Epithelial cell of proximal tubule (primary cell): Measurements from ENCODE around the gene CCZ1B. TPM values are rescaled to one million over a fixed set of nuclear protein-coding genes. Genes with fewer than 3 reads are reported as not detected.
"Not testable (repeated sequence)": the region's sequence is repeated elsewhere in the genome, so short reads cannot be mapped to it uniquely, and the experiment has no call there.

ENCODE experiments used
- DNase-seq: peaks from one replicate; pipeline ENCODE4 v3.0.0-alpha.2; 2011; ENCODE audit warnings: low read depth
- H3K4me3 ChIP-seq: 2 replicates; pipeline ENCODE4 v1.5.1; 2011; ENCODE audit warnings: low read depth, mild to moderate bottlenecking, low read length
- total RNA-seq: library from RNA; depleted of rRNA; stranded (reverse); fragments of >200 nt; gene quantifications from 2 replicates; pipeline ENCODE4 v1.2.3, GENCODE V29; 2015

Gene CCZ1B
- total RNA-seq, 1 donor from 2014 or later = 64.3 TPM

GRCh38 chr7:6798047-6798446 lies 28.0 kb downstream of the CCZ1B start:
- H3K4me3 ChIP-seq, DNase-seq: not testable (repeated sequence)

- H3K4me3 ChIP-seq, DNase-seq: not testable (repeated sequence)
Measured at GRCh38 chr7:6797218-6797617, 28.9 kb downstream of the CCZ1B start.

GRCh38 chr7:6794276-6794675 lies 31.8 kb downstream of the CCZ1B start:
- not testable (repeated sequence) for H3K4me3 ChIP-seq, DNase-seq

- peak; percentile 2 for DNase-seq
Measured at GRCh38 chr7:6792113-6792872, 33.8 kb downstream of the CCZ1B start.

GRCh38 chr7:6789353-6789752 lies 36.7 kb downstream of the CCZ1B start:
- not testable (repeated sequence) for DNase-seq, H3K4me3 ChIP-seq

More at GRCh38 chr7:6792113-6792872, 33.8 kb downstream of the CCZ1B start:
- not testable (repeated sequence) for H3K4me3 ChIP-seq

GRCh38 chr7:6781581-6781980 lies 44.5 kb downstream of the CCZ1B start:
- not testable (repeated sequence) for H3K4me3 ChIP-seq, DNase-seq

- H3K4me3 ChIP-seq, DNase-seq: not testable (repeated sequence)
Measured at GRCh38 chr7:6761186-6761585, 64.9 kb downstream of the CCZ1B start.

GRCh38 chr7:6753964-6754363 lies 72.1 kb downstream of the CCZ1B start, which contains the start of gene RSPH10B2:
Gene RSPH10B2, plus strand, starts transcription at chr7:6754103. Its CDS starts 3,575 bp downstream, at chr7:6757678.
- H3K4me3 ChIP-seq, DNase-seq: not testable (repeated sequence)

GRCh38 chr7:6750173-6750572 lies 75.9 kb downstream of the CCZ1B start:
- DNase-seq, H3K4me3 ChIP-seq: not testable (repeated sequence)

GRCh38 chr7:6749335-6749734 lies 76.7 kb downstream of the CCZ1B start:
- not testable (repeated sequence) for H3K4me3 ChIP-seq, DNase-seq

Other genes starting within 250 kb of the CCZ1B start
- 37.5 and 55.1 TPM in 2 replicates for gene ZDHHC4, start 248.8 kb downstream of the CCZ1B start, total RNA-seq
- 23.1 and 36.0 TPM in 2 replicates for gene INTS15, start 236.3 kb downstream of the CCZ1B start, total RNA-seq
- 5.6 and 9.9 TPM in 2 replicates for gene ZNF853, start 210.7 kb downstream of the CCZ1B start, total RNA-seq
- 9.5 and 12.6 TPM in 2 replicates for gene ZNF316, start 189.0 kb downstream of the CCZ1B start, total RNA-seq
- gene ZNF12, start 119.3 kb downstream of the CCZ1B start, total RNA-seq = 8.0 and 12.5 TPM in 2 replicates
- gene RSPH10B2, start 72.2 kb downstream of the CCZ1B start, total RNA-seq = 0.07 and 0.23 TPM in 2 replicates